CD4-positive, alpha-beta T cell treated with Interleukin-21 for 1 hour (primary cell): ENCODE results near the gene LUC7L3.
"Not testable (repeated sequence)": the region's sequence is repeated elsewhere in the genome, so short reads cannot be mapped to it uniquely, and the experiment has no call there.

Experiments
- DNase-seq: peaks from one replicate; pipeline ENCODE4 v3.0.0-alpha.2; 2020

LUC7L3 gene

DNA sequence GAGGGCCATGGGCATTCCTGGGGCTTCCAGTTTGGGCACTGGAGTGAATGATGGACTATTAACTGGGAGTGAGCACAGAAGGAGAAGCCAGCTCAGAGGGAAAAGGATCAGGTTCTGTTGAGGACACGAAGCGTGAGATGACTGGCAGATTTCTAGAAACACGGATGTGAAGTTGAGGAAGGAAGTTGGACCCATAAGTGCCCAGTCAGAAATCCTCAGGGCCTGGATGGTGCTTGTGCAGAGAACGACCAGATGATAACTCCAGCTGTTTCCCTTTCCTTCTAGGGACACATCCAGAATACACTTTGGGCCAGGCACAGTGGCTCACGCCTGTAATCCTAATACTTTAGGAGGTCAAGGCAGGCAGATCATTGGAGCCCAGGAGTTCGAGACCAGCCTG lies 71.2 kb downstream of the LUC7L3 start:
- DNase-seq = no peak

DNA sequence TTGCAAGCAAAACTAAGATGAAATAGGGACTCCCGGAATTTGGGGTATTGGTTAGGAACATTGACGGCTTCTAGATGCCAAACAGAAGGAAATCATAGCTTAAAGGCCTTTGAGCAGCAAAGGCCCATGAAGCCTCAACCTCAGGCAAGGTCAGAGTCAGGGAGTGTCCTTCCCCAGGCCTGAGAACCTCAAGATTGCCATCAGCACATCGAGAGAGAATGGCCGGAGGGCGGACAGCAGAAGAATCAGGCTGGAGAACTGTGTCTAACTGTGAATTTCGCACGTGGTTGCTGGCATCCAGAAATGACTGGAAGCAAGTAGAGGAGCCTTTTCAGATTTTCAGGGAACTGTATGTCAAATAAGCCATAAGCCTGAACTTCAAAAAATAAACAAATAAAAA lies 72.7 kb downstream of the LUC7L3 start:
- DNase-seq = no peak

DNA sequence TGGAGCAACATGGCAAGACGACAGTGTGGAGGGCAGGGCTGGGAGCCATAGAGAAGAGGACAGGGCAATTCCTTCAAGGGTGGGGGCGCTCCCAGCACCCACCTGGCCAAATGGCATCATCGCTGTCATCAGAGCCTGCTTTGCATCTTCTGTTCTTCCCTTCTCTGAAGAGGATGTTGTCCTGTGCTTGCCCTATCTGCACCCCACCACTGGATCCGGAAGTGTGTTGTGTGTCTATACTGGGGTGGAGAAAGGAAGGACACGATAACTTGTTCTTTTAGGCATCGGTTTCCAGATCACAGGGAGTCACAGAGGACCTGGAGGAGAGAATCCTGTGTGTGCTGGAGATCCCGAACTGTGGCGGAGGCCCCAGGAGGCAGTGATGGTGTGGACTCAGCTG lies 73.6 kb downstream of the LUC7L3 start:
- DNase-seq = no peak

DNA sequence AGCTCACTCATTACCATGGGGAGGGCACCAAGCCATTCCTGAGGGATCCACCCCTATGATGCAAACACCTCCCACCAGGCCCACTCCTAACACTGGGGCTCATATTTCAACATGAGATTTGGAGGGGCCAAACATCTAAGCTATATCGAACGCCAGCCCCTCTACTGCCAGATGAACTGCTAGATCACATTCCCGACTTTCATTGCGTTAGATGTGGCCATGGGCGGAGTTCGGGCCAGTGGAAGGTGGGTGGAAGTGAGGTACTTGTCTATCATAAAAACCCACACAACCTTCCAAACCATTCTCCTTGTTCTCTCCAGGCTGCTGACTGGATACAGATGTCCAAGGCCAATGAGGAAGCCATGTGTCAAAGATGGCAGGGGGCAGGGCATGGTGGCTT lies 75.0 kb downstream of the LUC7L3 start:
- DNase-seq = no peak

DNA sequence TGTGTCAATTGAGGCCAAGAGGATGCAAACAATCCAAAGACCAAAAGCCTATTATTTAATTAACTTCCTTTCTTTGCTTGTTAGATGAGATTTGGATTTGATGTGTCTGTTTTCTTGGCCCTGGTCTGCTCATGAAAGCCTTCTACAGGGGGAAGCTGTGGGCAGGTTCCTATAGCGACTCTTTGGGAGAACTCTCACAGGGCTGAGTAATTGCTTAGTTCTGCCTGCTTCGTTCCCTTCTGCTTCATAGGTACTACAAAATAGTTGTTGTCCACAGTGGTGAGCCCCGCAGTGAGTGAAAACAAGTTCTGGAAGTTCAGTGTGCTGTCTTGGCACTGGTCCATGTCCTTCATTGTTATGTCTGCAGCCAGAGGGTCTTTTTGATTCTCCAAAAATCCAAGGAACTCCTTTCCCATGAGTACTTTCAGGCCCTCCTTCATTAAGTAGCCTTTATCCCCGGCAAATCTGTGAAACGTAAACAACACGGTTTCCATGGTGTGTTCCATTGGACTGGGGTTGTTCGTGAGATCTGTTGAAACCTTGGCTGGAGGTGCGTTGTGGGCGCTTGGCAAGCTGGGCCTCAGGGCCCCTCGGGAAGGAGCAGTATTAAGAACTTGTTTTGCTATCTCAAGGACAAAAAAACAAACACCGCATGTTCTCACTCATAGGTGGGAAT lies 77.9 kb downstream of the LUC7L3 start:
- no peak for DNase-seq

DNA sequence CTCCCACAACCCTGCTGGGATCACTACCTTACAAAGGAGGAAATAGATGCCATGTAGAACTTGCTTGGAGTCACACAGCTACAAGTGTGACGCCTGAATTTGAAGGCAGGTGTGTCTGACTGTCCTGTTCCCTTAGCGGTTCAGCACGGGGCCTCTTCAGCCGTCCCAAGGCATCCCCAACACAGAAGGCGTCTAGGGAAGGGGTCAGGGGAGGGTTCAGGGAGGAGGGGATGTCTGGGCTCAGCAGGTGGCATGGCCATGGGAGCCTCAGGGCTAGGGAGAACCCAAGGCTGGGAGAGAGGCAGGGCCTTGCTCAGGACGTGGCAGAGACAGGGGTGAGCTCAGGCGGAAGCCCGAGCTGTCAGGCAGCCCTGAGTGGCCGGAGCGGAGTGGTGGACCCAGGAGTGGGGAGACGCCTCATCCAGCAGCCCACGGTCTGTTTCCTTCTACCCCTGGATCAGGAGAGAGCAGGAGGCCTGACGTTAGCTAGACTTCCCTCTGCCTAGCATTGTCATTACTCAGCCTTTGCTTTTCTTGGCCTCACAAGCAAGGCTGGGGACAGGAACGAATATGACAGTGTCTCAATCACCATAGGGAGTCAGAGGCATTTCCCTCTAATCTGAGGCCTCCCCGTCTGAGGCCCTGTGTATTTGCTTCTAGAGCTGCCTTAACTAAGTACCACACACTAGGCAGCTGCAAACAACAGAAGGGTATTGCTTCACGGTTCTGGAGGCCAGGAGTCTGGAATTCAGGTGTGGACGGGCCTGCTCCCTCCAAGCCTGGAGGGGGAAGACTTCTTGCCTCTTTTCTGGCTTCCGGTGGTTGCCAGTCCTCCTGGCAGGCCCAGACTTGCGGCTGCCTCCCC lies 79.3 kb downstream of the LUC7L3 start:
- no peak for DNase-seq

DNA sequence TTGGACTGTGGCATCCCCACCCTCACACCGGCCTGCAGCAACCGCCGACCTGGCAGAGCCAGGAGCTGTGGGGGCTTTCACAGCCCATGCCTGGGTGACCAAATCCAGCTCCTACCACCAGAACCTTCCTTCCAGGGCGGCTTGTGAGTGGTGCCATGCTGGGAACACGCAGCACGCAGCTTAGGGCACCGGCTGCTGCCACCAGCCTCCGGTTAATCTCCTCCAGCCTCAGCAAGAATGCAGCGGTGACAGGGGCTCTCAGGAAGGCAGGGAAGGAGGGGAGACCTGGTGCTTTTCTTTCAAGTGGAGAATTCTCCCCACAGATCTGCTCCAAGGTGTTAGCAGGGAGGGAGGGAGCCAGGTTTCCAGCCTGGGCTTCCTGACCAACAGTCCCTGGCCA lies 80.2 kb downstream of the LUC7L3 start:
- no peak for DNase-seq

DNA sequence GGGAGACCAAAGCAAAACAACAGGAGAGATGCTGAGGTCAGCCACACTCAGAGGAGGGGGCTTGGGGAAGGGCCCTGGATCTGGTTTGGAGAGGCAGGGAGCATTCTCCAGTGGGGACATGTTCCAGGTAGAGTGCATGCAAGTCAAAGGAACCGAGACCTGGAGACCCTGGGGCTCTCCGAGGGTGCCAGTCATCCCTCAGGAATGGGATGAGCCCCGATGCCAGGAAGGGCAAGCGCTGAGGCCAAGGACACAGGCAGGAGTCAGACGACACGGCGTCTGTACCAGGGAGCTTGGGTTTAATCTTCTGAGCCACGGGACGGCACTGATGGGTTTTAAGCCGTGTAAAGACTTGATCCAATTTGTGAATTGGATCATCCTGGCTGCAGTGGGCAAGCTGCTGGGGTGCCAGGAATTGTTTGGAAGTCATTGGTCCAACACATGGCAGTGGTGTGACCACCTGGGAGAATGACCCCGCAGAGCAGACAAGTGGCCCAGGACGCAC lies 80.8 kb downstream of the LUC7L3 start:
- no peak for DNase-seq

DNA sequence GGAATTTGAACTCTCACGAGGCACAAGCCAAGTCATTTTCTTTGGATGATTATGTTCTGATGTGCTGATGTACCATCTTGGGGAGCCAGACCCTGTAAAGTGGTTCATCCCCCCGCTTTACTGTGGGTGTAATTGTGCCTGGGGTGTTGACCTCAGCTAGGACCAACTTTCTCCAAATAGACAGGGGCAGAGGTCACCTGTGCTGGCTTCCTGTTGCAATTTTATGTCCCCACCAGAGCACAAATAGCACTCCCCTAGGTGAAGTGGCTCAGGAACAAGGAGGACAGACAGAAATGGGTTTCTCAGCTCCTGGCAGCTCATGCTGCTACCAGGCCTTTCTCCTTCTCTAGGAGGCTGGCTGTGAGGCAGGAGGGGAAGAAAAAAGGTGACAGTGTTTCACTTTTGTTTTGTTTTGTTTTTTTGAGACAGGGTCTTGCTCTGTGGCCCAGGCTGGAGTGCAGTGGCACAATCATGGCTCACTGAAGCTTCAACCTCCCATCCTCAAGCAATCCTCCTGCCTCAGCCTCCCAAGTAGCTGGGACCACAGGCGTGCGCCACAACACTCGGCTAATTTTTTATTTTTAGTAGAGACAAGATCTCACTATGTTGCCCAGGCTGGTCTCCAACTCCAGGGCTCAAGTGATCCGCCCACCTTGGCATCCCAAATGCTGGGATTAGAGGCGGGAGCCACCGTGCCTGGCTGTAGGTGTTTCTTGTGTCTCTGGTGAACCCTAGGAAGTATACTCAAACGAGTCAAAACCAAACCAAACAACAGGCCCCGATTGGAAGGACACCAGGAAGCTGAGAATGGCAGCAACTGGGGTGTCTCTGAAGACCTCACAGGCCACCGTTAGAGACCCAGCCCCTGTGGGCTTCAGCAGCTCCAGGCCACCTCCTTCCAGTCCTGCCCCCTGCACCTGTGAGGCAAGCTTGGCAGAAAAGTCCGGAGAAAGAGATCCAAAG lies 83.5 kb downstream of the LUC7L3 start:
- DNase-seq = no peak

DNA sequence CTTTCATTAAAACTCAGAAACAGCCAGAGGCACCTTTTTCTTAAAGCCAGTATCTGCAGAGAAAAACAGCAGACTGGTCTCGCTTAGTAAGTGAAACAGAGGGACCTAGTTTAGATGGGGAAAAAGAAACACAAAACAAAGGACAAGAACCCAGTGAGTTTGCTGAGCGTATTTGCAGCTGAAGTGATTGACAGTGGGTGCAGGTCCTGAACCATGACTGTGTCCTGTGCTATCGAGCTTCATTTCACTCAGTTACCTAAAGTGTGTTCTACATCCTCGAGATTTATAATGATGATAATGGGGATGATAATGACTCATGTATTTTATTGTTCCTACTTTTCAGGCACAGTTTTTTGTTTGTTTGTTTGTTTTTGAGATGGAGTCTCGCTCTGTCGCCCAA lies 84.3 kb downstream of the LUC7L3 start:
- no peak for DNase-seq

DNA sequence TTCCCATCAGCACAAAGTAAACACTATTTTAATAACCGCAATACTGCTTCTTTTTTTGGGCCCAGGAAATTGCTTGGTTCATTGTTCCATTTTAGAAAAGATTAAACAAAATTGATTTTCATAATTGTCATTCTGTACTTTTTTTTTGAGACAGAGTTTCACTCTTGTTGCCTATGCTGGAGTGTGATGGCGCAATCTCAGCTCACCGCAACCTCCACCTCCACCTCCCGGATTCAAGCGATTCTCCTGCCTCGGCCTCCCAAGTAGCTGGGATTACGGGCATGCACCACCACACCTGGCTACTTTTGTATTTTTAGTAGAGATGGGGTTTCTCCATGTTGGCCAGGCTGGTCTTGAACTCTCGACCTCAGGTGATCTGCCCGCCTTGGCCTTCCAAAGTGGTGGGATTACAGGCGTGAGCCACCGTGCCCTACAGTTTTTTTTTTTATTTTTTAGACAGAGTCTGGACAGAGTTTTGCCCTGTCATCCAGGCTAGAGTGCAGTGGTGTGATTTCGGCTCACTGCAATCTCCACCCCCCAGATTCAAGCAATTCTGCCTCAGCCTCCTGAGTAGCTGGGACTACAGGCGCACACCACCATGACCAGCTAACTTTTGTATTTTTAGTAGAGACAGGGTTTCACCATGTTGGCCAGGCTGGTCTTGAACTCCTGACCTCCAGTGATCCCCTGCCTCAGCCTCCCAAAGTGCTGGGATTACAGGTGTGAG lies 85.5 kb downstream of the LUC7L3 start:
- not testable (repeated sequence) for DNase-seq

DNA sequence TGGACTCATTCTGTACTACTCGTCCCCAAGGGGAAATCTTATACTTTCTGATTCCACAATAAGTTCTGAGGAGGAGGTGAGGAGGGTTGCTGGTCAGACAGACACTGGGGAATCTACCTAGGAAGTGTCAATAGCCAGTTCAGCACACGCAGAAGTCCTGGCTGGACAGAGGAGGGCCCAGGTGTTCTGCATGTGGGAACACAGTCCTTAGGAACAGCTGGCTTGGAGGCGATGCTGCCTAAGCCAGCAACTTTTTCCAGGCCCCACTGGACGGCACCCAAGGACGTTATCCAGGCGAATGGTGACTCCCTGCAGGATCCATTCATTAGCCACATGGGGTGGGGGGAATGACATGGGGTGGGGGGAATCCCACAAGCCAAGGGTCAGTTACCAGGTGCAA lies 86.1 kb downstream of the LUC7L3 start:
- DNase-seq = no peak
